NCI-H82 treated with DMSO at 0.1 percent for 48 hours (cell line): Measurements from ENCODE around the gene C2CD4B.

Experiments used
- DNase-seq: peaks from one replicate; lab custom pipeline; 2025; ENCODE audit not compliant: unreplicated experiment; lab: John Stamatoyannopoulos, UW

C2CD4B gene

DNA sequence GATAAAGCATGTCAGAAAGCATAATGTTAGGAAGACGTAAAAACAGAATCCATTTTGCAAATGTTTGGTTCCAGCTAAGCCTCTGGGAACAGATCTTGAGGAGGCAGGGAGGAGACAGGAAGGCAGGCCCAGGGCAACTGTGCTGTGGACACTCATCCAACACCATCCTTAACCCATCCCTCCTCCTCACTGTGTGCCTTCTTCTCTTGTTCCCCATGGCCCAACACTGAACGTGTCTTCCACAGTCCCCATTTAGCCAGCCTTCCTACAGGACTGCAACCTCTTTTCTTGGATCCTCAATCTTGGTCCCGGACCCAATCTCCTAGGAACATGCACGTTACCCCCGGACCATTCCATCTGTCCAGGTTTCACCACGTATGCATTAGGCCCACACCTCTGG lies 15.4 kb downstream of the C2CD4B start:
- DNase-seq: no peak

DNA sequence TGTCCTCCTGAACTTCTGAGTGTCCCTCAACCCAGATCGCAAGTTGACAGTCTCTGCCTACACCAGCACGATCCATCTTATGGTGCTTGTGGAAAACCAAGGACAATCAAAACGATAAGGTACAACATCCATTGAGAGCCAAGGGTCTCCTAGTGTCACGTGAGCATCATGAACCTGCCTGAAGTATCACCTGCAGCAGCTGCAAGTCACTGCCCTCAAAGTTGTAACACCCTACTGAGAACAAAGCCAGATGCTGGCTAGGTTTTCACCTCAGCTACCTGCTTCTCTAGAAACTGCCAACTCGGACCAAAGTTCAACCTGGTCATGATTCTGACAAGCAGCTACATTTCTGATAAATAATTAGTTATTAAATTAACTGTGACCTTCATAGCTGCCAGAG lies 17.5 kb downstream of the C2CD4B start:
- no peak for DNase-seq

DNA sequence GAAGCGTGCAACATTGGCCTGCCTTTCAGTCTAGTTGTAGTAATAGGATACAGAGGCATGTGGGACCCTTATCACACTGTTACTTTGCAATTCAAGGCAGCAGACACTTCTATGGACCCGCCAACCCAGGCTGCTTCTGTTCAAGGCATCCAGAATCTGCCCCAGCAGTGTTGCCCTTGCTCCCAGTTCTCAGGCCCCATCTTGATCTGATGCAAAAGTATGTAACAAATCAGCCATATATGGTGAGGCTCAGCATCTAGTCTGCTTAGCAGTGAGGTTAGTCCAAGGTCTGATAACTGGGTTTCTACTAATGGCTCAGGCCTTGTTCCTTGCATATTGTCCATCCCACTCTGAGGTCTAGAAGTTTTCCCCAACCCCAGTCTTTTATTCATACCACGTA lies 17.9 kb downstream of the C2CD4B start:
- no peak for DNase-seq

DNA sequence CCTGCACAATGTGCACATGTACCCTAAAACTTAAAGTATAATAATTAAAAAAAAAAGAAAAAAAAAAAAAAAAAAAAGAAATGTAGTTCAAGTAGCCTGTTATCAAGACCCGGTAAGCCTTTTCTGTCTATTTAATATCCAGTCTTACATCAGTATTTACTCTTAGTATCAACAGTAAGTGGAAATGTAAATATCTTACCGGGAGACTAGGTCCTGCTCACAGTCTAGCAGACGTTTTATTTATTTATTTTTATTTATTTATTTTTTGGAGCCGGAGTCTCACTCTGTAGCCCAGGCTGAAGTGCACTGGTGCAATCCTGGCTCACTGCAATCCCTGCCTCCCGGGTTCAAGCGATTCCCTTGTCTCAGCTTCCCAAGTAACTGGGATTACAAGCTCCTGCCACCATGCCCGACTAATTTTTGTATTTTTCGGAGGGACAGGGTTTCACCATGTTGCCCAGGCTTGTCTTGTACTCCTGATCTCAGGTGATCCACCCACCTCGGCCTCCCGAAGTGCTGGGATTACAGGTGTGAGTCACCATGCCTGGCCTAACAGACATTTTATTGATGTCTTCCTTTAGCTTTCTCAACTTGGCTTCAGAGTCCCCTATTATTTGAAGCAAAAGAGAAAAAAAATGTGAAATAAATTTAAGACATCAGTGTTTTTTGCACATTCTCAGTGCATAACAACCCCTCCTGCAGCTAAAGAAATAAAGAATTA lies 19.9 kb downstream of the C2CD4B start:
- no peak for DNase-seq

DNA sequence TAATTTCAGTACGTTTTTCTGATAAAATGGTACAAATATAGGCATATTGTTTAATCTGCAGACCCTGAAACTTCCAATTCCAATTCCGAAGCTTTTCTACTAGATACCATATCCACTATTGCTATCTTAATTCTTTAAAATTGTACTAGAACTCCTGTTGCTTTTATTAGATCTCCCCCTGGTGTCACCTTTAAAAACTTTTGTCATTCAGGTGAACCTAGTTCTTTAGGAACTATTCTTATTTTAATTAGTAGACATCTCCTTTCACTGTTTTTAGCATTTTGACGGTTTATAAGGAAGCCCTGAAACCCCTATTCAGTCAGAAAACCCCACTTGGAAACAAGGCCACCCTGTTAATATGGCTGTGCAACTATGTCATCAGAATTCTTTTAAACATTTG lies 22.3 kb downstream of the C2CD4B start:
- no peak for DNase-seq

DNA sequence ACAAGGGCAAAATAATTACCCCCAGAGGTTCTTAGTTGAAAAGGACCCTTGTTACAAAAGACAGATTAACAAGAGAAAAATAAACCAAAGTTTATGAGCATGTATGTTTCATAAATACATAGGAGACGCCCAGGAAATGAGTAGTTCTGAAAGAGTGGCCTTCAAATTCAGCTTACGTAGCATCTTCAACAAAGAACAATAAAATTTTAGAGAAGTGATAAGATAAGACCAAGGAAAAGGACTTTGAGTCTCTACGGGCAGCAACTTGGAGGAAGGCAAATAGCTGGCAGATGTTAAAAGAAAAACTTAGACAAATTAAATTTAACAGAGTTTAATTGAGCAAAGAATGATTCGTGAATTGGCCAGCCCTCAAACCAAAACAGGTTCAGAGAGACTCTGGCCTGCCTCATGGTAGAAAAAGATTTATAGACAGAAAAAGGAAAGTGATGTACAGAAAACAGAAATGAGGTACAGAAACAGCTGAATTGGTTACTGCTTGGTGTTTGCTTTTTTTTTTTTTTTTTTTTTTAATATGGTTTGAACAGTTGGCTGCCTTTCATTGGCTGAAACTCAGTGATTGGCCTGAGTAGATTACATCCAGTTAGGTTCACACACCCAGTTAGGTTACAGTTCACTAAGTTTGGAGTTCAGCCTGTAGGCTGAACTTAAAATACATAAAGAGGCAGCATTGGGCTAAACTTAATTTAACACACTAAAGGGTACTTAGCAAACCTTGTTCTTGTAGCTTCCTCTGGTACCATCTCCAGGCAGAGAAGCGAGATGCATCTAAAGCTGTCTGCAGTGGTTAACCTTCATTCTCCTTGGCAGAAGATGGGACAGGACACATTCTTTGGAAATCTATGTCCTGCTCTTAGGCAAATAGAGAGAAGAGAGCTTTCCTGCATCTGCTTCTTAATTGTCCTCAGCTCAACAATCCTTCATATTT lies 23.2 kb downstream of the C2CD4B start:
- DNase-seq: no peak

DNA sequence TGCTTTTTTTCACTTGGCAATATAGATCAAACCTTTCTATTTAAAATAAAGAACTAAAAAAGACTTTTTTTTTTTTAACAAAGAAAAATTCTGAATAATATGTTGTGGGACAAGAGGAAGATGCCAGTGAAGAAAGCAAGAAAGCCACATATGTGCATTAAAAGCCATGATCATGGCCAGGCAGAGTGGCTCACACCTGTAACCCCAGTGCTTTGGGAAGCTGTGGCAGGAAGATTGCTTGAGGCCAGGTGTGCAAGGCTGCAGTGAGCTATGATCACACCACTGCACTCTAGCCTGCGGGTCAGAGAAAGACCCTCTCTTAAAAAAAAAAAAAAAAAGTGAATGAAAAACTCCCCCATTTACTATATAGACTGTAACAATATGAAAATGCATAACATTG lies 23.9 kb downstream of the C2CD4B start:
- no peak for DNase-seq

DNA sequence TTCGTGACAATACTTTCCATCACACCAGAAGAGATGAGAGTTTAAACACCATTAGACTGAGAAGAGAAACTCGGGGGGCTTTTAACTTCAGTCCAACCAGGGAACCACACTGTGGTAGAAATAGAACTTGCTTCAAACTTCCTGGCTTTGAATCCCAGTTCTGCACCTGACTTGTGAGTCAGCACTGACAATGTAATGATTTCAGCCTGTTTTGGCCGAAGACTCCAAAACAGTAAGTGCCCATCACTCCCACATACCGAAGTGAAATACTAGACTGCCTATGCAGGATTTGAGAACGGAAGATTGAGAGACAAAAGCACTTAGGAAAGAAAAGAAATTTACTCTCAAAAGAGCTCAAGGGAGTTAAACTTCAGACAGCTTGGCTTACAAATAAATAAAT lies 27.0 kb downstream of the C2CD4B start:
- DNase-seq: no peak

DNA sequence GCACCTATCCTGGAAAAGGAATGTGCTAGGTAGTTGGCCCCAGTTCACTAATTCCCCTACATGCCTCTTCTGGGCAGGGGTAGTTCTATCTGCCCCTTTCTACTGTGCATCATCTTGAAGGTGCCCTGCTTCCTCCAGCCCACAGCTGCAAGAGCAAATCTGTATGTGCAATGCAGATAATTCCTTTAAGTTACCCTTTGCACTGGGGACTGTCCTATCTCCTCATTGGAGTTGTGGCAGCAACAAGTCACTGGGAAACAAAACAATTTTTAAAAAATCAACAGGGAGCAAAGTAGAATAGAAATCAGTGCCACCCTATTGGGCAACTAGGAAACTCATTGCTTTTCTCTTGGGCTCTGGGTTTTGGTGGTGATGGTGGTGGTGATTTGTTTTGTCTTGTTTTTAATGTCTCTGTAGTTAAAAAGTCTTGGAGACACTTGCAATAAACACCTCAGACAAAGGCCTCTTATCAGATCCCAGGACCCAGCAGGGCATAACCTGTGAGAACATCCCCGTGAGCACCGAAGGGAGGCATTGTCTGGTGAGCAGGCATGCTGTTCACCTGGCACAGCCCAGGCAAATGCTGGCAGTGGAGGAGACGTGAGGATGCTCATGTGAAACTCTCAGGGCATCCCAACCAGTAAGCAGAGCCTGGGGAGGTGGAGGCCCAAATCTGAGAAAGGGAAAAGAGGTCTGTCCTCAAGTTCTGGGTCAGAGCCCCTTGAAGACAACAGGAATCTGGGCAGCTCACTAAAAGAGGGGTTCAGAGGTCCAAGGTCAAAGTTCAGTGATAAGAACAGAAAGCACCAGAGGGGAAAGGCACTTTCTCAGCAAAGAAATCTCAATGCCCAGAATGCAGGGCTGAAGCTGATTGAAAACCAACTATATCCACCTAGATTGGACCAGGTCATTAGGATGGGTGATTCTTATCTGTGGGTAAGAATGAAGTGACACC lies 27.9 kb downstream of the C2CD4B start:
- no peak for DNase-seq

DNA sequence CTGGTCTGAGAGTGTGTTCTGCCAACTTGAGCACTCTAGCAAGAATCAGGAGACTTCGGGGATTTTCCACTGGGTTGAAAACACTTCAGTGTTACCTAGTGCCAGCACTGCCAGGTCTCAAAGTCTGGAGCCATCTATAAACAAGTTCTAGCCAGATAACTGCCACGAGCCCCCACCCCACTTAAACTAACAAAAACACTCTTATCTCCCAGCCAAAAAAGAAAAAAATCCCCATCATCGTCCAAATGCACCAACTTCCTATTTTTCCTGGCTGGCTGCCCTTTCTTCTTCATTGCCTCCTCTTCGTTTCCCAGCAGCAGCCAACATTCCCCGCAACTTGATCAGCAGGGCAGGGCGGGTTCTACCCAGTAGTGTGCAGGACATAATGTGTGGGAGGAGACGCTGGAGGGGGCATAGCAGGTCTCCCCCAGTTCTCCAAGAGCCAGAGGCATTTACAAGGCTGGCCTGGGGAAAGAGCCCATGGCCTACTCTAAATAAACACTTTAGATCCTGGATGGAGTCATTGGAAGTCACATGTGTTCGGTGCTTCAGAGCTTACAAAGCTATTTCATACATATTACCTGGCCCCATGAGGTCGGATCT lies 29.5 kb downstream of the C2CD4B start:
- no peak for DNase-seq

DNA sequence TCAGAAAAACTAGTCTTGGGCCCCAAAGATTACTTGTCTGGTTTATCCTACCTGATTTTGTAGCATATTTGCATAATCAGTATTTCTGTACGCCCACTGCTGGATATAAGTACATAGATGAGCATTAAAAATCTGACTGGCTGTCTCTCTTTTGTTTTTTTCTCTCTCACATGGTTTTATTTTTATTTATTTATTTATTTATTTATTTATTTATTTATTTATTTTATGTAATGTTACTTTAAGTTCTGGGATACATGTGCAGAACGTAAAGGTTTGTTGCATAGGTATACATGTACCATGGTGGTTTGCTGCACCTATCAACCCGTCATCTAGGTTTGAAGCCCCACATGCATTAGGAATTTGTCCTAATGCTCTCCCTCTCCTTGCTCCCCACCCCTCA lies 31.9 kb downstream of the C2CD4B start:
- DNase-seq: no peak

DNA sequence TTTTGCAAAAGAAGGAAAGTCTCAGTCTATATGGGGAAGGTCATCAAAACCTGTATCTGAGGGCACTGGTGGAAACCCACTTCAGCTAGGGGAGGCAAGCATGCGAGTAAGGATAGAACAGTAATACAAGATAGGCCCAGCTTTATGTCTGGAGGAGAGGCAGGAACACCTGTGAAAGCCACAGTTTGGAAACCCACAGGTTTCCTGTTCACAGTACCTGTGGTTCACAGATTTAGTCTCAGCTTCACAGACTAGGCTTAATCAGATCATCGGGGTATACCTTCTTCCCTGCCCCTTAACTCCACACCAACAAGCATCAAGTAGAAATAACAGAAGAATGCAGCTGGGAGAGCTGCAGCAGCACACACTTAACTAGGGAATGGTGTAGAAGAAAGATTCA lies 36.2 kb downstream of the C2CD4B start:
- DNase-seq: no peak

DNA sequence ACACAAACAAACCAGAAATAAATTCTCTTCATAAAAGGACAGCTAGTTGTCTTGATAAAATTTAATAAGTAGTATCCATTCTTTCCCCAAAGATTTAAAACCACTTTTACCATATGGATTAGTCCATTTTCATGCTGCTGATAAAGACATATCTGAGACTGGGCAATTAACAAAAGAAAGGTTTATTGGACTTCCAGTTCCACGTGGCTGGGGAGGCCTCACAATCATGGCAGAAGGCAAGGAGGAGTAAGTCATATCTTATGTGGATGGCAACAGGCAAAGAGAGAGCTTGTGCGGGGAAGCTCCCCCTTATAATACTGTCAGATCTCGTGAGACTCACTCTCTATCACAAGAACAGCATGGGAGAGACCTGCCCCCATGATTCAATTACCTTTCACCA lies 38.7 kb downstream of the C2CD4B start:
- no peak for DNase-seq

DNA sequence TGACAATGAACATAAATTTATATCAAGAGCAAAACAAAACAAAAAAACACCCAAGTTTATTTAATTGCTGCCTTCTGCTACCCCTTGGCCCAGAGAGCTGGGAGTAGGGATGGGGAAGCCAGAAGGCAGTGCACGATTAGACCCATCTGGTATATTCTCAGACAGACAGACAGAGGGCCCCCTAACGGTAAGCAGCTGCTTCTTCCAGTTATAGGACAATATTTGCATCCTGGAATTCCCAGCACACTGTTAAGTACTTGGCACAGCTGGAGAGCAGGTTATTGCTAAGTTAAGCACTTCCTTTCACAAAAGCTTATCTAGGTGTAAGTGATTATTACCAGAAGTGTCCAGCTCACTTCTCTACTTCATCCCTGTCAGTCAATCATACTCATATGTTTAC lies 39.3 kb downstream of the C2CD4B start:
- DNase-seq: peak; percentile 52

DNA sequence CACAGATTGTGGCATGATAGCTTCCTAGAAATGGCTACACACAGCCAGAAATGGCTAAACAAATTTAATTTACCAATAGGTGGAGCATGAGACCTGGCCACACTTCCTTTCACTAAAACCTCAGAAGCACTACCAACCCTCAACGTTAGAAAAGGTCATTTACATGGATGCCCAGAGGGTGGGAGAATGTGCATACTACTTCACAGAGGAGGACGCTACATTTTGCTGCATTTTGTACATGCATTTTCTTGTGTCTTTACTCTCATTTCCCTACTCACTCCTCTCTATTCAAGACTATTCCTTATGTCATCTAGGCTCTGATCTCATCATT lies 40.1 kb downstream of the C2CD4B start:
- DNase-seq: no peak

DNA sequence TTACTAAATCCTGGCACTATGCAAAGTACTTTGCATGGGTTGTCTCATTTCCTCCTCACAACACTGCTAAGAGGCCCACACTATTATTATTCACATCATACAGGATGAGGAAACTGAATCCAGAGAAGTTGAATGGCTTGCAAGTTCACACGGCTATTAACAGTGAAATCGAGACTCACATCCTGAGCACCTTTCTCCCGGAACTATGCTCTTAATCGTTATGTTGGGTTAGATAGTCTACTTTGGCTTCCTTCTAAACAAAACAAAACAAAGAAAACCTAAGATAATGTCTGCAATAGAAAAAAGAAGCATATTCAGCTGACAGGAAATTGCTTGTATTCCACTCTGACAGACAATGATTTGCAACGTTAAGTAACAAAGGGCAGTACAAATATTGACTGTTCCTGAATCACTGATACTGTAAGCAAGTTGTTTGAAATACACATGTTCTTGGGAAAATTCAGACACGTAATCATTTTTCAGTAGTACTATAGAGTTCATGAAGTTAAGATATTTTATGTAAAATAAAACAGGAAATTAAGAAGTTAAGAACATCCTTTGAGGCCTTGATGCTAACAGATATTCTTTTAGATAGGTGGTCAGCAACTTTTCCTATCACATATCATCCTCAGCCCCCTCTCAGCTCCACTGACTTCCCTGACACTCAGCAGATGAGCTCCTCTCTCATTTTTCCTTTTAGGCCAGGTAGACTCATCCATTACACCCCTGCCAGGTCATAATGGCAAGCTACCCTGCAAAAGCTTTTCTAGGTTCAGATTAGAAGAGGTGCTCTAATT lies 40.7 kb downstream of the C2CD4B start:
- no peak for DNase-seq

DNA sequence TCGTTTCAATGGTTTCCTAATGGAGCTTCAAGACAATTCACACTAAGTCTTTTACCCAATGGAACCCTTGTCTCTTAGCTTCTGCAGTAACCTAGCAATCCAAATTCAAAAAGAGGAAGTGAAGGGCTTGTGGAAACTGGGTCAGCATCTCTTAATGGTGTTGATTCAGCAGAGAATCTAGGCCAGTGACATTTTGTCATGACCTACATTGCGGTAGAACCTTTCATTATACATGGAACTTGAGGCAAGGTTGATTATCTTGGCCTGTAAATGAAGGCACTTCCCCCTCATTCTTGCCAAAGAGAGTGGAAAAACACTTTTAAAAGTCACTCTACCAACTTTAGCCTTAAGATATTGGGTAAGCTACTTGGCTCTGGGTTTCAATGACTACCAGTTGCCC lies 42.8 kb downstream of the C2CD4B start:
- DNase-seq: no peak

DNA sequence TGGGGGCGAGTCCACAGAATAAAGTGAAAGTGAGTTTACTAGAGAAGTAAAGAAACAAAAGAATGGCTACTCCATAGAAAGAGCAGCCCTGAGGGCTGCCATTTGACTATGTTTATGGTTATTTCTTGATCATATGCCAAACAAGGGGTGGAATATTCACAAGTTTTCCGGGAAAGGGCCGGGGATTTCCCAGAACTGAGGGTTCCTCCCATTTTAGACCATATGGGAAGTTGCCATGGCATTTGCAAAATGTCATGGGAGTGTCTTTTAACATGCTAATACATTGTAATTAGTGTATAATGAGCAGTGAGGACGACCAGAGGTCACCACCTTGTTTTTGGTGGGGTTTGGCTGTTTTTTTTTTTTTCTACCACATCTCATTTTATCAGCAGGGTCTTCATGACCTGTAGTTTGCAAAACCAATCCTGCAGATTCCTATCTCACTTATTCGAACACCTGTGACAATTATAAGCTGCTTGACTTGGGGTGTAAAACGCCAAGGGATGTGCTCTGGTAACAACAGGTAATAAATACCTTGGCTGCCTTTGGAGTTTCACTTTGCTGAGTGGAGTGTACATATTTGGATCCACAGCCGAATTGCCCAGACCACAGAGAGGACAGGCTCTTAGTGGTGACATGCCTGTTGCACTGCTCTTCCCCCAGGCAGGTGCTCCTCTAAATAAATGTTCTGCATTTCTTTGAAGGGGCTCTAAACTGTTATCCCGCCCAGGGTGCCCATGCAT lies 43.6 kb downstream of the C2CD4B start:
- DNase-seq: no peak

DNA sequence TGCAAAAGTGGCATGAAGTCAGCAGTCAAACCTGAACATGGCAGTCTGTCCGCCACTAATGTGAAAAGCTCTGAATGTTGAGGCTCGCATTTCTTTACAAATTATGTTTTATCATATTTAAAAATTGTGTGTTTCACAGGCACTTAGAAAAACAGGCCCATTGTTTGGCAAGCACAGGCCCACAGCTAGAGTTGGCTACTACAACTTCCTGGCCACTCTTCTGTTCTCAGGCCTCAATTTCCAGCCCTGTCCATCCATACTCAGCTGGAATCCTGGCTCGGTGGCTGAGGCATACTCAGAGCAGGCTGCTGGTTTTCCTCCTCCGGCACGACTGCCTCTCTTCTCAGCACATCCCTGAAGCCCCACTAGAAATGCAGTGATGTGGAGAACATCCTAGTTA lies 44.3 kb downstream of the C2CD4B start:
- DNase-seq: no peak

DNA sequence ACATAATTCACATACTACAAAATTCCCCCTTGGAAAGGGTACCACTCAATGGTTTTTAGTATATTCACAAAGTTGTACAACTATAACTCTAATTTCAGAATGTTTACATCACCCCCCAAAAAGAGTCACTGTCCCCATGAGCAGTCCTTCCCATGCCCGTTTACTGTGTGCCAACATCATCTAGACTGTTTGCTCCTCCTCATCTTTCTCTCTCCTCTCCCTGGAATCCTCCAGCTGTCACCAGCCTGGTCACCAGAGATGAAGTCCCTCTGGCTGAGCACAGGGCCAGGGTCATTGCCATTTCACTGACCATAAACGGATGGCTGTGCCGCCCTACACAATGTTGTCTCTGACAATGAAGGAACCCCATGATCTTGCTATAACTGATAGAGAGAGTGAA lies 45.2 kb downstream of the C2CD4B start:
- DNase-seq: no peak
